ENCODE results near the gene COL18A1. TPM values are rescaled to one million over a fixed set of nuclear protein-coding genes. Genes with fewer than 3 reads are reported as not detected.
A peak's percentile ranks its signal among the peaks of the same experiment; 100 is the strongest.

COL18A1 gene
- polyA plus RNA-seq, 3 donors = 0.80 to 4.1 (median 1.1) TPM

GRCh38 chr21:45541221-45542039 is 136.5 kb downstream of the COL18A1 start:
- Histone ChIP-seq H3K4me2 (replicated peaks; ENCODE audit: extremely low read depth, low read length, poor library complexity, severe bottlenecking) (peak overlapping the region; percentile 90), H3K9ac (ENCODE audit: insufficient read depth, low read length, poor library complexity, severe bottlenecking) (peak overlapping the region; percentile 82), H3K36me3 (replicated peaks in 1 of 2; ENCODE audit: control insufficient read depth in 1 of 2, insufficient read depth in 2 of 2, low read length in 2 of 2) (peaks cover 6 to 16% of the 10 kb centered on the region in 2 donors), H3K4me3 (replicated peaks in 1 of 3; ENCODE audit: low read depth in 2 of 3, low read length in 3 of 3) (peak overlapping the region; percentile 42 to 77 (median 43)), H3K27me3 (ENCODE audit: control insufficient read depth in 2 of 2, insufficient read depth in 2 of 2, low read length in 2 of 2) (no peaks in the 10 kb centered on the region), H3K27ac (ENCODE audit: low read depth in 1 of 2, low read length in 2 of 2) (peak overlapping the region; percentile 58 to 77), H3K79me2 (ENCODE audit: insufficient read depth, low read length) (peaks cover 54% of the 10 kb centered on the region), H3K9me3 (replicated peaks in 1 of 2; ENCODE audit: control insufficient read depth in 1 of 2, insufficient read depth in 1 of 2, low read length in 2 of 2) (no peaks in the 10 kb centered on the region), H2AFZ (ENCODE audit: insufficient read depth, low read depth, low read length, poor library complexity, severe bottlenecking) (no peak overlapping the region), H4K20me1 (ENCODE audit: insufficient read depth, low read length) (peaks cover 16% of the 10 kb centered on the region), H3K4me1 (ENCODE audit: control insufficient read depth in 1 of 2, insufficient read depth in 2 of 2, low read length in 2 of 2) (peaks cover 32 to 54% of the 10 kb centered on the region in 2 donors)
- peaks cover 11 to 29% of the 10 kb centered on the region in 2 donors for H3K36me3 Mint-ChIP-seq
- H3K4me1 Mint-ChIP-seq = peaks cover 45% of the 10 kb centered on the region
- peak; percentile 17 for TF ChIP-seq CTCF (IDR thresholded peaks at IDR 0.05)
- peak; percentile 72 to 82 (median 80) for DNase-seq
- whole genome bisulfite sequencing (ENCODE audit: insufficient coverage) = 19% methylated on average over 50 of the region's 50 CpGs
- peak overlapping the region; percentile 70 to 77 for H3K4me3 Mint-ChIP-seq
- H3K27ac Mint-ChIP-seq = peak overlapping the region; percentile 60 to 89 (median 81)
- intact Hi-C loops (cut with micrococcal nuclease) = loop anchor here in 1 of 2 donors (10.0 kb wide), 1 partner anchor 247 kb away; no protein-coding TSS in a partner anchor
- H3K9me3 Mint-ChIP-seq = no peaks in the 10 kb centered on the region
- peaks cover 0 to 6% (median 0%) of the 10 kb centered on the region in 3 donors for H3K27me3 Mint-ChIP-seq (ENCODE audit: low read depth in 3 of 3)

- H3K9ac ChIP-seq (ENCODE audit: insufficient read depth, low read length, poor library complexity, severe bottlenecking) = peak within 1 kb of the TSS; percentile 82
- under 1% methylated on average over 32 of the region's 59 CpGs for WGBS (ENCODE audit: insufficient coverage)
These were observed 137.3 kb downstream of the COL18A1 start, which contains the start of gene SLC19A1 for GRCh38 chr21:45542242-45542666. SLC19A1 (minus strand) TSS chr21:45542440; CDS start chr21:45537959, 4,481 bp downstream.

More at GRCh38 chr21:45542242-45542666, 137.3 kb downstream of the COL18A1 start, which contains the start of gene SLC19A1:
- H3K4me2 ChIP-seq (replicated peaks; ENCODE audit: extremely low read depth, low read length, poor library complexity, severe bottlenecking) = peak within 1 kb of the TSS; percentile 90
- H3K27ac ChIP-seq (ENCODE audit: low read depth in 1 of 2, low read length in 2 of 2) = peak within 1 kb of the TSS; percentile 58 to 87
- peaks cover 16% of the 10 kb centered on the region for H4K20me1 ChIP-seq (ENCODE audit: insufficient read depth, low read length)
- H3K27ac Mint-ChIP-seq = peak within 1 kb of the TSS; percentile 68 to 84 (median 79)
- H3K27me3 Mint-ChIP-seq (ENCODE audit: low read depth in 3 of 3) = peaks cover 0 to 6% (median 0%) of the 10 kb centered on the region in 3 donors
- peak within 1 kb of the TSS; percentile 42 to 77 (median 43) for H3K4me3 ChIP-seq (replicated peaks in 1 of 3; ENCODE audit: low read depth in 2 of 3, low read length in 3 of 3)
- H3K4me3 Mint-ChIP-seq = peak within 1 kb of the TSS; percentile 70 to 78
- H3K36me3 Mint-ChIP-seq = peaks cover 5 to 20% of the 10 kb centered on the region in 2 donors
- peak within 1 kb of the TSS; percentile 70 for H2AFZ ChIP-seq (ENCODE audit: insufficient read depth, low read depth, low read length, poor library complexity, severe bottlenecking)
- DNase-seq = peak; percentile 65 to 70 (median 69)
- H3K4me1 ChIP-seq (ENCODE audit: control insufficient read depth in 1 of 2, insufficient read depth in 2 of 2, low read length in 2 of 2) = peaks cover 32 to 49% of the 10 kb centered on the region in 2 donors
- peaks cover 47% of the 10 kb centered on the region for H3K79me2 ChIP-seq (ENCODE audit: insufficient read depth, low read length)
- peaks cover 38% of the 10 kb centered on the region for H3K4me1 Mint-ChIP-seq
- H3K36me3 ChIP-seq (replicated peaks in 1 of 2; ENCODE audit: control insufficient read depth in 1 of 2, insufficient read depth in 2 of 2, low read length in 2 of 2) = peaks cover 4 to 16% of the 10 kb centered on the region in 2 donors
- no peaks in the 10 kb centered on the region for H3K27me3 ChIP-seq (ENCODE audit: control insufficient read depth in 2 of 2, insufficient read depth in 2 of 2, low read length in 2 of 2)
- intact Hi-C loops (cut with micrococcal nuclease) = loop anchor here in 1 of 2 donors (10.0 kb wide), 1 partner anchor 247 kb away; no protein-coding TSS in a partner anchor
- H3K9me3 Mint-ChIP-seq = no peaks in the 10 kb centered on the region
- H3K9me3 ChIP-seq (replicated peaks in 1 of 2; ENCODE audit: control insufficient read depth in 1 of 2, insufficient read depth in 1 of 2, low read length in 2 of 2) = no peaks in the 10 kb centered on the region
- peak; percentile 49 for TF ChIP-seq CTCF (IDR thresholded peaks at IDR 0.05)

All from CD14-positive monocyte (primary cell).